HFFc6 (cell line): ENCODE results near the gene B3GALNT2. TPM values are rescaled to one million over a fixed set of nuclear protein-coding genes. Genes with fewer than 3 reads are reported as not detected.

Experiments used
- DNase-seq: peaks from one replicate; pipeline ENCODE4 v3.0.0-alpha.2; 2018
- H3K27ac Mint-ChIP-seq: 2 replicates; pipeline ENCODE4 v1.8.0; 2020; ENCODE audit warnings: mild to moderate bottlenecking, mixed read lengths
- H3K27me3 Mint-ChIP-seq: 2 replicates; pipeline ENCODE4 v1.8.0; 2021; ENCODE audit warnings: mild to moderate bottlenecking, moderate library complexity, mixed read lengths; ENCODE audit not compliant: insufficient read depth
- H3K36me3 Mint-ChIP-seq: 2 replicates; pipeline ENCODE4 v1.8.0; 2021; ENCODE audit warnings: low read depth, mixed read lengths
- H3K4me1 Mint-ChIP-seq: 2 replicates; pipeline ENCODE4 v1.8.0; 2020; ENCODE audit warnings: low read depth, mixed read lengths
- H3K4me3 Mint-ChIP-seq: 2 replicates; pipeline ENCODE4 v1.8.0; 2020; ENCODE audit warnings: mild to moderate bottlenecking, moderate library complexity, mixed read lengths
- H3K9me3 Mint-ChIP-seq: 2 replicates; pipeline ENCODE4 v1.8.0; 2020; ENCODE audit warnings: mild to moderate bottlenecking, mixed read lengths
- total RNA-seq, 6 experiments: library from RNA; stranded (reverse); fragmentation: NEBNext Ultra II Directional; extraction: Animal tissue kit (Norgen Biotek cat#: 25700); gene quantifications; 2 replicates in 1 of 6; 3 replicates in 5 of 6; pipeline ENCODE4 v1.2.3, GENCODE V29; 2021
- TF ChIP-seq, protein P1 (sequence below): fragments of 200-600 bp; sonication (generic); IDR thresholded peaks from 2 replicates; pipeline ENCODE4 v1.5.0; 2021; ENCODE audit warnings: antibody characterized with exemption, mild to moderate bottlenecking

Gene B3GALNT2
- total RNA-seq, 6 experiments from 2014 or later = 27.1 to 32.5 (median 29.6) TPM

DNA sequence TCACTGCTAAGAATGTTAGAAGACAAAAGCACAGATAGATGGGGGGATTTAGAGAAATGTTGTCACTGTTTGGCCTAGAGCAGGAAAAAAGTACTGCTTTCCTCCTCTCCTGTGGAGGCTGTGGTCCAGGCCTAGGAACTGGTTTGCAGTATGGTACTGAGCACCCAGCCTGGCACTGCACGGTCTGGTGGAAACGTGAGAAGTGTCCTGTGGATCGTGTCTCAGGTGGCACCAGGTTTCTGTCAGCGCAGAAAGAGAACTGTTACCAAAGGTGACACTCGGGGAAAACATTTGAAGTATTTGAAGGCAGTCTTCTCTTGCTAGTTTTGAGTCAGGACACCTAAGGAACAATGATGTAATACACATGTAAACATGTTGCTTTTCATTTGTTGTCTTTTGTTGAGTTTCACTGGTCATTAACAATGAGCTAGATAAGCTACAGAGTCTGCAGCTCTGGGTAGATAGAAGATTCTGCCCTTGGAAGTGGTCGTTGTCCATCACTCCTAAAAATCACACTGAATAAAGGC, 63.0 kb downstream of the B3GALNT2 start:
- TF ChIP-seq, protein P1, sequence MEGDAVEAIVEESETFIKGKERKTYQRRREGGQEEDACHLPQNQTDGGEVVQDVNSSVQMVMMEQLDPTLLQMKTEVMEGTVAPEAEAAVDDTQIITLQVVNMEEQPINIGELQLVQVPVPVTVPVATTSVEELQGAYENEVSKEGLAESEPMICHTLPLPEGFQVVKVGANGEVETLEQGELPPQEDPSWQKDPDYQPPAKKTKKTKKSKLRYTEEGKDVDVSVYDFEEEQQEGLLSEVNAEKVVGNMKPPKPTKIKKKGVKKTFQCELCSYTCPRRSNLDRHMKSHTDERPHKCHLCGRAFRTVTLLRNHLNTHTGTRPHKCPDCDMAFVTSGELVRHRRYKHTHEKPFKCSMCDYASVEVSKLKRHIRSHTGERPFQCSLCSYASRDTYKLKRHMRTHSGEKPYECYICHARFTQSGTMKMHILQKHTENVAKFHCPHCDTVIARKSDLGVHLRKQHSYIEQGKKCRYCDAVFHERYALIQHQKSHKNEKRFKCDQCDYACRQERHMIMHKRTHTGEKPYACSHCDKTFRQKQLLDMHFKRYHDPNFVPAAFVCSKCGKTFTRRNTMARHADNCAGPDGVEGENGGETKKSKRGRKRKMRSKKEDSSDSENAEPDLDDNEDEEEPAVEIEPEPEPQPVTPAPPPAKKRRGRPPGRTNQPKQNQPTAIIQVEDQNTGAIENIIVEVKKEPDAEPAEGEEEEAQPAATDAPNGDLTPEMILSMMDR = no peak
- peaks cover 31% of the 10 kb centered on the region for H3K36me3 Mint-ChIP-seq
- H3K27me3 Mint-ChIP-seq = no peaks in the 10 kb centered on the region
- H3K4me3 Mint-ChIP-seq = no peak overlapping the region
- peaks cover 16% of the 10 kb centered on the region for H3K4me1 Mint-ChIP-seq
- no peaks in the 10 kb centered on the region for H3K9me3 Mint-ChIP-seq
- peak overlapping the region; percentile 49; the same call in 1 of the 2 replicates for H3K27ac Mint-ChIP-seq
- no peak for DNase-seq

DNA sequence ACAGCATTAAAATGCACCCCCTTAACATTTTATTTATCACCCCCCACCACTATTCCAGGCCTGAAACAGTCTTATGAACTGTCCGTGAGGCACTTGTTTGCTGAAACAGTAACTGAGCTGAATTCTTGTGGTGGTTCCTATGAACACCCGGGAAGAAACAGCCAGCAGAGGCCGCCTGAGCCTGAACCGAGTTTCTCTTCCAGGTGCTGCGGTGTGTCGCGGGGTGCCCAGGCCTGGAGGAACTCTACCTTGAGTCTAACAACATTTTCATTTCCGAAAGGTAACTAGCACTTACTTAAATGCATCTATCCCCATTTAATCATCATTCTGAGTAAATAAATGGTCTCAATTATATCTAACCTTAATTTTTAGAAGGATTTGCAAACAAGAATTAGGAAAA, 70.3 kb downstream of the B3GALNT2 start:
- no peaks in the 10 kb centered on the region for H3K9me3 Mint-ChIP-seq
- H3K27ac Mint-ChIP-seq = no peak overlapping the region
- H3K4me1 Mint-ChIP-seq = peaks cover 23% of the 10 kb centered on the region
- peaks cover 11% of the 10 kb centered on the region; the same call in 1 of the 2 replicates for H3K36me3 Mint-ChIP-seq
- no peak for DNase-seq
- no peak overlapping the region for H3K4me3 Mint-ChIP-seq
- peaks cover 1% of the 10 kb centered on the region; the same call in 1 of the 2 replicates for H3K27me3 Mint-ChIP-seq
- TF ChIP-seq, protein P1 = no peak

DNA sequence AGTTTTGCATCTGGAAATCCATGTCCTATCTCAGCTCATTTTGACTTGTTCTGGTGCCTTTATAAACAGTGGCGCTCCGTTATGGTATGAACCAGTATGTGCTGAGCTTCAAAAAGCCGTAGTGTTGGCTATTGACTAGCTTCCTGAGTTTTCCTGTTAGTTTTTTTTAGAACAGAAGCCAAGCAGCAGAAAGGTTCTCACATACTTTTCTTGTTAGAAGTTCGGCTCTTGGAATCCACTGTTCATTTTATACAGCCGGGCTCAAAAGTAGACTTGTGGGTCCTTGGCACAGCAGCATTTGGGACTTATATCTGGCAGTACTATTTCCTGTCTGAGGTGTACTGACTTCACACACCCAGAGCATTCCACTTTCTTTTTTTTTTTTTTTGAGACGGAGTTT, 73.3 kb downstream of the B3GALNT2 start:
- Mint-ChIP-seq H3K36me3 (no peaks in the 10 kb centered on the region), H3K4me3 (no peak overlapping the region), H3K4me1 (peaks cover 24% of the 10 kb centered on the region), H3K9me3 (no peaks in the 10 kb centered on the region), H3K27ac (peak overlapping the region; percentile 81), H3K27me3 (peaks cover 1% of the 10 kb centered on the region; the same call in 1 of the 2 replicates)
- TF ChIP-seq, protein P1 = no peak
- DNase-seq = peak; percentile 49

DNA sequence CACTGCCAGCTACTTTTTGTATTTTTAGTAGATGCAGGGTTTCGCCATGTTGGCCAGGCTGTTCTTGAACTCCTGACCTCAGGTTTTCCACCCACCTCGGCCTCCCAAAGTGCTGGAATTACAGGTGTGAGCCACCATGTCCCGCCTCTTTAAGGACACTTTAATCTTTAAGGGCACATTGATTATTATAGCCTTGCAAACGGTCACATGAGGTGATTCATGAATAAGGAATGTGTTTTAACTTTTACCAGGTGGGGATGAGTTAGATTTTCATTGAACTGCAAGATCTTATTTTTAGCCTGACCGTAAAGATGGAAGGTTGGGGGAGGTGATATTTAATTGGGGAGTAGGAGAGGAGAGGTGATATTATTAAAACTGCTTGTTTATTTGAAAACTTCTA, 75.1 kb downstream of the B3GALNT2 start:
- peaks cover 1% of the 10 kb centered on the region for H3K27me3 Mint-ChIP-seq
- TF ChIP-seq, protein P1 = no peak
- peak; percentile 17 for DNase-seq
- peak overlapping the region; percentile 1; the same call in 1 of the 2 replicates for H3K27ac Mint-ChIP-seq
- H3K9me3 Mint-ChIP-seq = no peaks in the 10 kb centered on the region
- no peaks in the 10 kb centered on the region for H3K36me3 Mint-ChIP-seq
- peaks cover 24% of the 10 kb centered on the region for H3K4me1 Mint-ChIP-seq
- H3K4me3 Mint-ChIP-seq = peak overlapping the region; percentile 30; the same call in 1 of the 2 replicates

DNA sequence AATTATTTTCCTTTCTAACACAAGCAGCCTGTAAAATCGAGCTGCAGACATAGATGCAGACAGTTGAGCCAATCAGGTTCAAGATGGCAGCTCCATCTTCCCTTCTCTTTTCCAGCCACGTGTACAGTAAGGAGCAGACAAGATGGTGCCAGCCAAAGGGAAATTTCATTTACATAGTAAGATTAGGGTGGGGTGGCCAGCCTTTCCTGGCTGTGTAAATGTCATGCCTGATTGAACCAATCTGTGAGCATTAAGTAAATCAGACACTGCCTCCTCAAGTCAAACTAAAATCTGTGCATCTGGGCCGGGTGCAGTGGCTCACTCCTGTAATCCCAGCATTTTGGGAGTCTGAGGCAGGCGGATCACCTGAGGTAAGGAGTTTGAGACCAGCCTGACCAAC, 76.8 kb downstream of the B3GALNT2 start:
- TF ChIP-seq, protein P1 = no peak
- Mint-ChIP-seq H3K4me3 (no peak overlapping the region), H3K27ac (no peak overlapping the region), H3K36me3 (no peaks in the 10 kb centered on the region), H3K4me1 (peaks cover 24% of the 10 kb centered on the region), H3K27me3 (peaks cover 1% of the 10 kb centered on the region), H3K9me3 (no peaks in the 10 kb centered on the region)
- no peak for DNase-seq
